Loucy (cell line): ENCODE data around the gene COL11A1.

Source experiments
- EZH2phosphoT487 ChIP-seq: fragments of 200-600 bp; IDR thresholded peaks from 2 replicates; pipeline ENCODE4 v1.6.1; 2018; ENCODE audit warnings: antibody characterized with exemption, mild to moderate bottlenecking, moderate library complexity, borderline replicate concordance
- TF ChIP-seq, protein P1 (sequence below): fragments of 200-600 bp; sonication (generic); conservative IDR thresholded peaks from 2 replicates; pipeline ENCODE4 v1.5.1; 2014; ENCODE audit warnings: mild to moderate bottlenecking, antibody characterized with exemption, low read length

- TF ChIP-seq EZH2phosphoT487, result no peak
- TF ChIP-seq, protein P1, sequence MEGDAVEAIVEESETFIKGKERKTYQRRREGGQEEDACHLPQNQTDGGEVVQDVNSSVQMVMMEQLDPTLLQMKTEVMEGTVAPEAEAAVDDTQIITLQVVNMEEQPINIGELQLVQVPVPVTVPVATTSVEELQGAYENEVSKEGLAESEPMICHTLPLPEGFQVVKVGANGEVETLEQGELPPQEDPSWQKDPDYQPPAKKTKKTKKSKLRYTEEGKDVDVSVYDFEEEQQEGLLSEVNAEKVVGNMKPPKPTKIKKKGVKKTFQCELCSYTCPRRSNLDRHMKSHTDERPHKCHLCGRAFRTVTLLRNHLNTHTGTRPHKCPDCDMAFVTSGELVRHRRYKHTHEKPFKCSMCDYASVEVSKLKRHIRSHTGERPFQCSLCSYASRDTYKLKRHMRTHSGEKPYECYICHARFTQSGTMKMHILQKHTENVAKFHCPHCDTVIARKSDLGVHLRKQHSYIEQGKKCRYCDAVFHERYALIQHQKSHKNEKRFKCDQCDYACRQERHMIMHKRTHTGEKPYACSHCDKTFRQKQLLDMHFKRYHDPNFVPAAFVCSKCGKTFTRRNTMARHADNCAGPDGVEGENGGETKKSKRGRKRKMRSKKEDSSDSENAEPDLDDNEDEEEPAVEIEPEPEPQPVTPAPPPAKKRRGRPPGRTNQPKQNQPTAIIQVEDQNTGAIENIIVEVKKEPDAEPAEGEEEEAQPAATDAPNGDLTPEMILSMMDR, result no peak
Measured at GRCh38 chr1:103146166-103146565, 37.8 kb upstream of the COL11A1 start.
